Panc1 (cell line): Measurements from ENCODE around the gene FAAP20. TPM values are rescaled to one million over a fixed set of nuclear protein-coding genes. Genes with fewer than 3 reads are reported as not detected.

Experiments used
- ATAC-seq: fragments of 200-7000 bp; cut with Tn5 transposase; 2 replicates; pipeline ENCODE4 v1.9.1; 2020; ENCODE audit warnings: mild to moderate bottlenecking, moderate library complexity
- BruUV-seq: library from RNA; stranded (reverse); fragments of 400-500 nt; replicated peaks from 2 replicates; lab custom pipeline; 2021; lab: Mats Ljungman, UMichigan
- CTCF ChIA-PET: fragments of 300-600 bp; sonication (Branson Sonifier 250); formaldehyde crosslinking; loops from one replicate; lab custom pipeline; 2022; ENCODE audit warnings: antibody characterized with exemption; lab: Charles Lee
- POLR2A ChIA-PET: fragments of 300-600 bp; sonication (Branson Sonifier 250); formaldehyde crosslinking; loops from one replicate; lab custom pipeline; 2022; ENCODE audit warnings: antibody characterized with exemption; lab: Charles Lee
- DNase-seq: peaks from one replicate; pipeline ENCODE4 v3.0.0-alpha.2; 2010; ENCODE audit warnings: low read depth, low spot score
- H3K27ac ChIP-seq: 2 replicates; pipeline ENCODE4 v1.5.1; 2011; ENCODE audit warnings: mild to moderate bottlenecking, low read length, inconsistent platforms
- H3K27me3 ChIP-seq: fragments of 200-500 bp; sonication (Bioruptor generic); 2 replicates; pipeline ENCODE4 v1.6.0; 2014; ENCODE audit warnings: low read length, inconsistent platforms; ENCODE audit not compliant: control insufficient read depth, insufficient read depth
- H3K36me3 ChIP-seq: fragments of 200-500 bp; sonication (Bioruptor generic); 2 replicates; pipeline ENCODE4 v1.5.1; 2014; ENCODE audit warnings: inconsistent platforms, mild to moderate bottlenecking, low read length, moderate library complexity; ENCODE audit not compliant: control insufficient read depth, insufficient read depth
- H3K4me1 ChIP-seq: 2 replicates; pipeline ENCODE4 v1.5.1; 2011; ENCODE audit warnings: inconsistent platforms, mild to moderate bottlenecking, low read length, moderate library complexity; ENCODE audit not compliant: control insufficient read depth, insufficient read depth
- H3K4me3 ChIP-seq, 2 experiments: 2 replicates each; pipeline ENCODE4 v1.5.1; 2011 to 2012; ENCODE audit warnings: low read depth in 2 of 2, low read length in 2 of 2, mild to moderate bottlenecking in 2 of 2, inconsistent platforms in 1 of 2, moderate library complexity in 1 of 2
- H3K9me3 ChIP-seq: fragments of 200-500 bp; sonication (Bioruptor generic); 2 replicates; pipeline ENCODE4 v1.5.1; 2014; ENCODE audit warnings: low read depth, mild to moderate bottlenecking, inconsistent platforms, low read length, moderate library complexity; ENCODE audit not compliant: control insufficient read depth, insufficient read depth
- CTCF ChIP-seq: fragments of 450-650 bp; IDR thresholded peaks from 2 replicates; pipeline ENCODE4 v1.5.1; 2017; ENCODE audit warnings: mild to moderate bottlenecking
- POLR2AphosphoS5 ChIP-seq: IDR thresholded peaks from 2 replicates; pipeline ENCODE4 v1.6.1; 2012; ENCODE audit warnings: mild to moderate bottlenecking, low read depth, low read length, moderate library complexity
- SIN3A ChIP-seq: IDR thresholded peaks from 2 replicates; pipeline ENCODE4 v1.6.1; 2012; ENCODE audit warnings: low read depth, mild to moderate bottlenecking, low read length, moderate library complexity, borderline replicate concordance; ENCODE audit not compliant: insufficient read depth
- TCF7L2 ChIP-seq: IDR thresholded peaks from 2 replicates; pipeline ENCODE4 v1.6.1; 2011; ENCODE audit warnings: mild to moderate bottlenecking, low read depth, low read length, inconsistent platforms
- in situ Hi-C: cut with HindIII; loops from 2 replicates; pipeline ENCODE4 v1.10.0; 2016; ENCODE audit warnings: low sequenced_read_pairs, low pct_unique_long_range_greater_than_20kb
- intact Hi-C: fragments of 100-400 bp; cut with micrococcal nuclease; formaldehyde crosslinking; loops from one replicate; pipeline ENCODE4 v1.10.0; 2022; ENCODE audit not compliant: unreplicated experiment
- total RNA-seq: library from RNA; stranded (reverse); gene quantifications from one replicate; pipeline ENCODE4 v1.2.1, GENCODE V29; 2021; ENCODE audit not compliant: unreplicated experiment
- TF ChIP-seq, protein P1 (sequence below), 2 experiments: IDR thresholded peaks; 2 replicates each; pipeline ENCODE4 v1.6.1; 2011 to 2012; ENCODE audit warnings: low read depth in 2 of 2, control low read depth in 1 of 2, low read length in 1 of 2, mild to moderate bottlenecking in 1 of 2, moderate library complexity in 1 of 2; ENCODE audit not compliant: insufficient read depth in 1 of 2

Gene FAAP20
- total RNA-seq, 1 experiment from 2014 or later, result 177 TPM

GRCh38 chr1:2176615-2177014 lies 18.0 kb downstream of the FAAP20 start:
- intact Hi-C loops, result no loop called here
- no peaks in the 10 kb centered on the region for H3K27me3 ChIP-seq
- TF ChIP-seq TCF7L2 (no peak), CTCF (no peak), SIN3A (no peak), POLR2AphosphoS5 (no peak)
- TF ChIP-seq, protein P1, sequence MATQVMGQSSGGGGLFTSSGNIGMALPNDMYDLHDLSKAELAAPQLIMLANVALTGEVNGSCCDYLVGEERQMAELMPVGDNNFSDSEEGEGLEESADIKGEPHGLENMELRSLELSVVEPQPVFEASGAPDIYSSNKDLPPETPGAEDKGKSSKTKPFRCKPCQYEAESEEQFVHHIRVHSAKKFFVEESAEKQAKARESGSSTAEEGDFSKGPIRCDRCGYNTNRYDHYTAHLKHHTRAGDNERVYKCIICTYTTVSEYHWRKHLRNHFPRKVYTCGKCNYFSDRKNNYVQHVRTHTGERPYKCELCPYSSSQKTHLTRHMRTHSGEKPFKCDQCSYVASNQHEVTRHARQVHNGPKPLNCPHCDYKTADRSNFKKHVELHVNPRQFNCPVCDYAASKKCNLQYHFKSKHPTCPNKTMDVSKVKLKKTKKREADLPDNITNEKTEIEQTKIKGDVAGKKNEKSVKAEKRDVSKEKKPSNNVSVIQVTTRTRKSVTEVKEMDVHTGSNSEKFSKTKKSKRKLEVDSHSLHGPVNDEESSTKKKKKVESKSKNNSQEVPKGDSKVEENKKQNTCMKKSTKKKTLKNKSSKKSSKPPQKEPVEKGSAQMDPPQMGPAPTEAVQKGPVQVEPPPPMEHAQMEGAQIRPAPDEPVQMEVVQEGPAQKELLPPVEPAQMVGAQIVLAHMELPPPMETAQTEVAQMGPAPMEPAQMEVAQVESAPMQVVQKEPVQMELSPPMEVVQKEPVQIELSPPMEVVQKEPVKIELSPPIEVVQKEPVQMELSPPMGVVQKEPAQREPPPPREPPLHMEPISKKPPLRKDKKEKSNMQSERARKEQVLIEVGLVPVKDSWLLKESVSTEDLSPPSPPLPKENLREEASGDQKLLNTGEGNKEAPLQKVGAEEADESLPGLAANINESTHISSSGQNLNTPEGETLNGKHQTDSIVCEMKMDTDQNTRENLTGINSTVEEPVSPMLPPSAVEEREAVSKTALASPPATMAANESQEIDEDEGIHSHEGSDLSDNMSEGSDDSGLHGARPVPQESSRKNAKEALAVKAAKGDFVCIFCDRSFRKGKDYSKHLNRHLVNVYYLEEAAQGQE (IDR thresholded peaks at IDR 0.05; ENCODE audit: insufficient read depth in 1 of 2, low read depth in 2 of 2, low read length in 1 of 2), result no peak
- no peaks in the 10 kb centered on the region for H3K4me1 ChIP-seq
- H3K36me3 ChIP-seq, result no peaks in the 10 kb centered on the region
- H3K27ac ChIP-seq, result no peak overlapping the region
- no peak for DNase-seq
- no peaks in the 10 kb centered on the region for H3K9me3 ChIP-seq
- ChIA-PET POLR2A (no interaction called here), CTCF (no interaction called here)
- ATAC-seq, result no peak
- H3K4me3 ChIP-seq, result no peak overlapping the region
- no TSS peak for BruUV-seq
- in situ Hi-C loops, result no loop called here

DNA sequence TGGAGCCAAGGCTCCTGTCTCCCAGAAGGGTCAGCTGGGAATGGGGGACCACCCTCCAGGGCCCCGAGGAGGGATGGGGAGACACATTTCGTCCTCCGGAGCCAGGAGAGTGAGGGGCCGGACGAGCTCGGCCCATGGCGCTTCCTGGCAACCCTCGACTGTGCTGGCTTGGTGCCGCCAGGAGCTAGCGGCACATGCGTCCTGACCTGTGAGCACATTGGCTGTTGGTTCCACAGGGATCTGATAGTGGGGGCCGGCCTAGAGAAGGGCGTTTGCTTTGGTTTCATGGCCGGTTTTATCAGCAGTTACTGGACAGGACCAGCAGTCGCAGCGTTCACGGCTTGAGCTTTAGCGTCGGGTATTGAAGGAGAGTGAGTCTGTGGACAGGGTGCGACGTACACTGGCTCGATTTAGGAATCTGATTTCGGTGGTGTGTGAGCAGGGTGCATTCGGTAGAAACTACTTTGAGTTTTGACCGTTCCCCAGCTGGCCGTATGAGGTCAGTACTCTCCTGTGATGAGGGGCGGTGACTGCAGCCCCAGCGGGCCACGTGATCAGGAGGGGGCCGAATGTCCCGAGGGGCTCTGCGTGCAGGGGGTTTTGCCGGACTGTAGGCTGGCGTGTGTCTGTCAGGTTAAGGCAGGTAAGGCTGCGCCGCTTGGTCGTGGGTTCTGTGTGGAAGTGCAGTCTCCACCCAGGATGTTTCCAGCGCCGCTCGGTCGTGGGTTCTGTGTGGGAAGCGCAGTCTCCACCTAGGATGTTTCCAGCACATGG lies 18.7 kb downstream of the FAAP20 start:
- TF ChIP-seq CTCF (no peak), POLR2AphosphoS5 (no peak), TCF7L2 (no peak), SIN3A (no peak)
- TF ChIP-seq, protein P1 (IDR thresholded peaks at IDR 0.05; ENCODE audit: insufficient read depth in 1 of 2, low read depth in 2 of 2, low read length in 1 of 2), result no peak
- Histone ChIP-seq H3K27me3 (no peaks in the 10 kb centered on the region), H3K27ac (no peak overlapping the region), H3K4me3 (no peak overlapping the region), H3K9me3 (no peaks in the 10 kb centered on the region), H3K36me3 (no peaks in the 10 kb centered on the region), H3K4me1 (no peaks in the 10 kb centered on the region)
- BruUV-seq, result no TSS peak
- intact Hi-C loops, result no loop called here
- no peak for DNase-seq
- ATAC-seq, result no peak
- POLR2A ChIA-PET, result no interaction called here
- CTCF ChIA-PET, result interaction anchor here (0.7 kb wide), 1 partner anchor 7 kb away, joined by 3 read pairs; no protein-coding TSS in a partner anchor
- in situ Hi-C loops, result no loop called here
